SJSA1 (cell line): Measurements from ENCODE around the gene RALGDS. TPM values are rescaled to one million over a fixed set of nuclear protein-coding genes. Genes with fewer than 3 reads are reported as not detected.

Experiments used
- DNase-seq, 2 experiments: peaks; one replicate each; pipeline ENCODE4 v3.0.0-alpha.2; 2015 to 2020; ENCODE audit warnings: low spot score in 2 of 2, low read depth in 1 of 2
- H3K27ac ChIP-seq: fragments of 250-450 bp; sonication (Bioruptor Pico); 2 replicates; pipeline ENCODE4 v1.5.1; 2020; ENCODE audit warnings: mild to moderate bottlenecking, moderate library complexity
- H3K27me3 ChIP-seq: fragments of 250-450 bp; sonication (Bioruptor Pico); replicated peaks from 2 replicates; pipeline ENCODE4 v1.5.1; 2020; ENCODE audit warnings: mild to moderate bottlenecking, moderate library complexity
- H3K36me3 ChIP-seq: fragments of 250-450 bp; sonication (Bioruptor Pico); 2 replicates; pipeline ENCODE4 v1.5.1; 2020; ENCODE audit warnings: mild to moderate bottlenecking
- H3K4me1 ChIP-seq: fragments of 250-450 bp; sonication (Bioruptor Pico); replicated peaks from 2 replicates; pipeline ENCODE4 v1.6.1; 2021; ENCODE audit warnings: mild to moderate bottlenecking
- H3K4me3 ChIP-seq: fragments of 250-450 bp; sonication (Bioruptor Pico); 2 replicates; pipeline ENCODE4 v1.5.1; 2020; ENCODE audit warnings: mild to moderate bottlenecking
- H3K9me3 ChIP-seq: fragments of 250-450 bp; sonication (Bioruptor Pico); replicated peaks from 2 replicates; pipeline ENCODE4 v1.5.1; 2020; ENCODE audit warnings: mild to moderate bottlenecking
- total RNA-seq: library from RNA; depleted of rRNA; stranded (reverse); fragments of >200 nt; shearing (Covaris generic); gene quantifications from 2 replicates; pipeline ENCODE4 v1.2.3, GENCODE V29; 2014

Gene RALGDS
- total RNA-seq, 1 experiment from 2014 or later = 8.6 TPM

DNA sequence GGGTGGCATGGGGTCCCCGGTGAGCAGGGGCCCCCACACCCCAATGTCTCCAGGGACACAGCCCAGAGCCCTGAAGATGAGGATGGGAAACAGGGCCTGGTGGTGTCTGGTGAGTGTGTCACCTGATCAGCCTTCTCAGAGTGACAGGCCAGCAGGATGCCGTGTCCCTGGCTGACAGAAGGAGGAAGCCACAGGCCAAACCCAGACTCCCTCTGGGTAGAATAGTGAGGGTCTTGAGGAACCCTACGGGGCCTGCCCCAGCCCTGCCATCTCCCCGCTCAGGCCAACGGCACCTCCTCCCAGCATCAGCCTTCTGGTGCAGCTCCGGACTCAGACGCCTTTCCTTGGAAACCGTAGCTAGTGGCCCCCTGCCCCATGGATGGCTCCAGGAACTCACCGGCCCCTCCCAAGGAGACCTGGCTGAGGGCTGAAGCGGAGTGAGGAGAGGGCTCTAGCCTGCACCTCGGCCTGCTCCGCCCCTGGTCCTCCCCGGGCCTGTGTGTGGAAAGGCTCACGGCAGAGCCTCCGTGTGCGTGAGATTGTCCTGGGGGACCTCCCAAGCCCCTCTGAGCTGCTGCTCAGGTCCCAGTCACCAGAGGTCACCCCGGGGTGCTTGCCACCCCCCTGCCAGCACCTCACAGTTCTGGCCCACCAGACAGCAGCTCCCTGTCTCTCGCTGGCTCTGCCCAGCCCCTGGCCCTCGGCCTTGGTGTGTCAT is 6.0 kb downstream of the RALGDS start:
- no peaks in the 10 kb centered on the region for H3K4me1 ChIP-seq
- no peaks in the 10 kb centered on the region for H3K9me3 ChIP-seq
- no peak overlapping the region for H3K27ac ChIP-seq
- DNase-seq = no peak
- no peaks in the 10 kb centered on the region for H3K36me3 ChIP-seq
- H3K27me3 ChIP-seq = no peaks in the 10 kb centered on the region
- H3K4me3 ChIP-seq = no peak overlapping the region

DNA sequence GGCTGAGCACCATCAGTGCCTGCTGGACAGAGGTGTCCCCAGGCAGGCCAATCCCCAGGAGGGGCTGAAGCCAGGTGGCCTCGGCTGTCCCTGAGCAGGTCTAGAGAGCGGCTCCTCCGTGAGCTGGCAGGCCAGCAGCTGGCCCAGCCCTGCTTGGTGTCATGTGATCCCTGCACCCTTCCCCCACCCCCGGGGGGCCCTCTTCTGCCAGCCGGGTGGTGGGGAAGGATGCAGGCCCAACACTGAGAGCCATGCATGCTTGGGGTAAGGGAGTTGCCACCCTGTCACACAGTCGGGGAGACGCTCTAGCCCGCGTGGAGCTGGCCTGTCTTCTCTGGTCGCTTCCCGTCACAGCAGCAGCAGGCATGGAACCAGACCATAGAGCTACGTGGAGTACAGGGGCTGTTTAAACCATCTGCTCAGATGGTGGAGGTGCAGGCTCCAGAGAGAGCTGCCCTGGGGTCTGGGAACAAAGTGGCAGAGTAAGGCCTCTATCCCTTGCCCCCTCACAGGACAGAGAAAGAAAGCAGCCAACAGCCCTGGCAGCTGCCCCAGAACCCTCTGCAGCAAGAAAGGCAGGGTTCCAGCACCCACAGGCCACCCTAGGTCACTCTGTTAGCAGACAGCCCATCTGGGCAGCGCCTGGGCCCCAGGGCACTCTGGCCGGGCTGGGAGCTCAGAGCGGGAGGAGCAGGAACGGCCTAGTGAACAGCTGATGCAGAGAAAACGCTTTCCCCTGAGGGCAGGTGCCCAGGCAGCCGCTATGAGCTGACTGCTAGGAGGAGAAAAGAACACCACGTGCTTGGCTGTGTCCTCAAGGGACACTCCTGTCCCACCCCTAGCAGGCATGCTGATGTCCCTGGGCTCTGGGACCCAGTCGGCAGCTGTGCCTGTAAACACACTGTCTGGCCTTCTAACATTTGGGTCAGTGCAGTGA is 6.8 kb downstream of the RALGDS start:
- H3K36me3 ChIP-seq = no peaks in the 10 kb centered on the region
- H3K4me3 ChIP-seq = no peak overlapping the region
- H3K4me1 ChIP-seq = no peaks in the 10 kb centered on the region
- H3K9me3 ChIP-seq = no peaks in the 10 kb centered on the region
- H3K27ac ChIP-seq = no peak overlapping the region
- H3K27me3 ChIP-seq = no peaks in the 10 kb centered on the region
- DNase-seq = no peak

GRCh38 chr9:133113163-133113948 is 7.7 kb downstream of the RALGDS start:
- no peak for DNase-seq
- H3K36me3 ChIP-seq = no peaks in the 10 kb centered on the region
- no peak overlapping the region for H3K27ac ChIP-seq
- no peaks in the 10 kb centered on the region for H3K27me3 ChIP-seq
- no peaks in the 10 kb centered on the region for H3K4me1 ChIP-seq
- no peaks in the 10 kb centered on the region for H3K9me3 ChIP-seq
- H3K4me3 ChIP-seq = no peak overlapping the region

- Histone ChIP-seq H3K27ac (no peak overlapping the region), H3K4me1 (no peaks in the 10 kb centered on the region)
- DNase-seq = no peak
These were observed 8.4 kb downstream of the RALGDS start for GRCh38 chr9:133112663-133113026.

GRCh38 chr9:133111808-133112662 is 9.0 kb downstream of the RALGDS start:
- H3K4me3 ChIP-seq = no peak overlapping the region
- H3K4me1 ChIP-seq = no peaks in the 10 kb centered on the region
- no peaks in the 10 kb centered on the region for H3K9me3 ChIP-seq
- H3K36me3 ChIP-seq = 0 out of 2 replicates have a peak, but pooled peaks cover 4% of the 10 kb centered on the region
- H3K27ac ChIP-seq = no peak overlapping the region
- H3K27me3 ChIP-seq = no peaks in the 10 kb centered on the region
- DNase-seq = no peak

More at GRCh38 chr9:133112663-133113026, 8.4 kb downstream of the RALGDS start:
- 0 out of 2 replicates have a peak, but pooled peaks cover 4% of the 10 kb centered on the region for H3K36me3 ChIP-seq
- H3K27me3 ChIP-seq = no peaks in the 10 kb centered on the region
- no peaks in the 10 kb centered on the region for H3K9me3 ChIP-seq
- no peak overlapping the region for H3K4me3 ChIP-seq

DNA sequence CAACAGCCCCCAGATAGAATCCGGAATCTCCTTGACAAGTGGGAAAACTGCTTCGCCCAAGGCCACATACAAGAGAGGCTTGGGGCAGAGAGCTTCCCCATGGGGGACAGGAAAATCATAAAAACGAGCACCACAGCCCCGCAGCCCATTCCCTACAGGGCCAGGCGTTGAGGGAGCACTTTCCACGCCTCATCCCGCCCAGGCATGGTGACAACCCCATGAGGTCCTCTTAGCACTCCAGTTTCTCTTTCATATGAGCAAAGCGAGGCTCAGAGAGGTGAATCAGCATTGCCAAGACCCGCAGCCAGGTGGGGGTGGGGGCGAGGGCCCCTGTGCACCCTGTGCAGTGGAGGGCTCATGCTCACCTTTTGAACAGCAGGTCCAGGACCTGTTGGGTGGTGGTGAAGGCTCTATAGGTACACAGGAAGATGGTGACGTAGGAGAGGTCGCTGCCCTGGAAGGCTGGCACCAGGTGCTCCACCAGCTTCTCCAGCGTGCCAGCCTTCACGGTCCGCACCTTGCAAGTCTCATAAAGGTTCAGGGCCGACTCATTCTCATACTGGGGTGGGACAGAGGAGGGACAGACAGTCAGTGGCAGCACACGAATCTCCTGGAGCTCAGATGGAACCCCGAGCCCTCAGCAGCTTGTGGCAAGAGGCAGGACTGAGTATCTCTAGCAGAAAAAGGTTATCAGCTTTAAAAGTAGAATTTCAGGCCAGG is 10.9 kb downstream of the RALGDS start:
- no peak overlapping the region for H3K4me3 ChIP-seq
- H3K4me1 ChIP-seq = no peaks in the 10 kb centered on the region
- H3K9me3 ChIP-seq = no peaks in the 10 kb centered on the region

GRCh38 chr9:133108794-133109641 is 12.0 kb downstream of the RALGDS start:
- no peak for DNase-seq
- H3K36me3 ChIP-seq = 0 out of 2 replicates have a peak, but pooled peaks cover 4% of the 10 kb centered on the region
- H3K27me3 ChIP-seq = no peaks in the 10 kb centered on the region
- H3K4me3 ChIP-seq = no peak overlapping the region
- H3K27ac ChIP-seq = no peak overlapping the region
- H3K9me3 ChIP-seq = no peaks in the 10 kb centered on the region
- H3K4me1 ChIP-seq = no peaks in the 10 kb centered on the region

More for the DNA sequence above, 10.9 kb downstream of the RALGDS start:
- no peak for DNase-seq
- Histone ChIP-seq H3K27ac (no peak overlapping the region), H3K27me3 (no peaks in the 10 kb centered on the region), H3K36me3 (0 out of 2 replicates have a peak, but pooled peaks cover 4% of the 10 kb centered on the region)

DNA sequence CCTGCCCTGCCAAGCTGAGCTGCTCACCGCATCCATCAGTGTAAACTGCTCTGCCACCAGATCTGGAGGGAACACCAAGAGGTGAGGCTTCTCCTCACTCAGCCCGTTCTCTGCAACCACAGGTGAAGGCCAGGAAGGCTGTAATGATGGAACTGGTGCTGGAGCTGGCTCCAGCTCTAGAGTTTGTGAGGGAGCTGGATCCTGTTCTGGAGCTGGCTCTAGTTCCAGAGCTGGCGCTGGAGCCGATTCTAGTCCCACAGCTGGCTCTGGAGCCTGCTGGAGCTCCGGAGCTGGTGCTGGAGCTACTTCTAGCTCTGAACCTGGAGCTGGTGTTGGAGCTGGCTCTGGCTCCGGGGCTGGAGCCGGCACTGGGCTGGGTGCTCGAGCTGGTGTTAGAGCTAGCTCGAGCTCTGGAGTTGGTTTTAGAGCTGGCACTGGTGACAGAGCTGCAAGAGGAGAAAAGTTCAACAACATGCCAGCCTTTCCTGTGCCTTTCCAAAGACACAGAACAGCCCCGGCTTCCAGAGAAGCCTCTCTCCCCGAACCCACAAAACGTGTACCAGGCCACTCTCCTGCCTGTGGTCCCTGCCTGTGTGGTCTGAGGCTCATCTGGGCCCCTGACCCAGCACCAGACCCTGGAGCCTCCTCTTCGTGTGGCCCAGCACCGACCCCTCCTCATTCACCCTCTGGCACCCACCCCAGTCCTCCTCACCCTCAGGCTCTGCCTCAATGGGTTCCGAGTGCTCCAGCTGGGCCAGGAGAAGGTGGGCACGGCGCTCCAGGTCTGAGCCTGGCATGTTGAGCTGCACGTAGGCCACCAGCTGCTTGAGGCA is 12.9 kb downstream of the RALGDS start:
- Histone ChIP-seq H3K27ac (no peak overlapping the region), H3K36me3 (0 out of 2 replicates have a peak, but pooled peaks cover 4% of the 10 kb centered on the region)
- DNase-seq = no peak

GRCh38 chr9:133107245-133107722 is 13.8 kb downstream of the RALGDS start:
- Histone ChIP-seq H3K27me3 (no peaks in the 10 kb centered on the region), H3K4me1 (no peaks in the 10 kb centered on the region), H3K36me3 (peaks cover 11% of the 10 kb centered on the region)

More for the DNA sequence above, 12.9 kb downstream of the RALGDS start:
- no peaks in the 10 kb centered on the region for H3K9me3 ChIP-seq
- H3K27me3 ChIP-seq = no peaks in the 10 kb centered on the region
- no peaks in the 10 kb centered on the region for H3K4me1 ChIP-seq
- H3K4me3 ChIP-seq = no peak overlapping the region

DNA sequence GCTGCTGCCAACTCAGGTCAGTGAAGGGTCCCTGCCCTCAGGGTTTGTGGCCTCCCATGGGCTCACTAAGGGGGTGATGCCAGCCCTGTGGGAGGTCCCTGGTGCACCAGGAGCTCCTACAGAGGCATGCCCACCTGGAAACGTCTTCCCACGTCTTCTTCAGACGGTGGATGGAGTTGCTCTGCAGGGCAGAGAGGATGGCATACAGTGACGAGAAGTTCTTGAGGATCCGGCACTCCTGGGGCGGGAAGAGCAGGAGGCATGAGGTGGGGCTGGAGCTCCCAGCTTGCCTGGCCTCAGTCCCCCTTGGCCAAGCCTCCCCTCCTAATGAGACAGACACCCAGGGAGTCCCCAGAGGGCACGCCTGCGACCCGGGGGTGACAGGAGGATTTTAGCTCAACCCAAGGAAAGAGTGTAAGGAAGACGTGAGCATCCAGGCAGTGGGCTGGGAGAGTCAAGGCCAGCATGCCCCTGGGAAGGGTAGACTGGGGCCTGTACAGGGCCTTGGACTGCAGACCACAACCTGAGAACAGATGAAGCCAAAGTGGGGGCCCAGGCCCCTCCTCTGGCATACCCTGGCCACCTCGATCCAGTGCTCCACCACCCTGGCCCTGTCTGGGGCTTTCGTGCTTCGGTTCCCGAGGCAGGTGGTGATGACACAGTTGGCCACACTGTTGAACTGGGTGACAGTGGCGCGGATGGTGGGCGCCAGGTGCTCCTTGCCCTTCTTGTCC is 14.4 kb downstream of the RALGDS start:
- Histone ChIP-seq H3K27ac (no peak overlapping the region), H3K4me1 (no peaks in the 10 kb centered on the region), H3K4me3 (no peak overlapping the region), H3K27me3 (no peaks in the 10 kb centered on the region), H3K9me3 (no peaks in the 10 kb centered on the region), H3K36me3 (peaks cover 17% of the 10 kb centered on the region)
- DNase-seq = no peak

More at GRCh38 chr9:133107245-133107722, 13.8 kb downstream of the RALGDS start:
- Histone ChIP-seq H3K4me3 (no peak overlapping the region), H3K9me3 (no peaks in the 10 kb centered on the region), H3K27ac (no peak overlapping the region)
- no peak for DNase-seq
